NCI-H1694 treated with DMSO at 0.1 percent for 48 hours (cell line): ENCODE results near the gene PKIG.

Experiments used
- DNase-seq: peaks from one replicate; lab custom pipeline; 2025; lab: John Stamatoyannopoulos, UW

The PKIG gene

GRCh38 chr20:44619294-44619693 lies 36.9 kb downstream of the PKIG start:
- no peak for DNase-seq

GRCh38 chr20:44620030-44620429 lies 37.7 kb downstream of the PKIG start:
- no peak for DNase-seq

GRCh38 chr20:44621325-44621724 lies 38.9 kb downstream of the PKIG start:
- DNase-seq: no peak

GRCh38 chr20:44621939-44622338 lies 39.6 kb downstream of the PKIG start:
- no peak for DNase-seq

- no peak for DNase-seq
Measured at GRCh38 chr20:44622501-44623270, 40.3 kb downstream of the PKIG start.

GRCh38 chr20:44624152-44624551 lies 41.8 kb downstream of the PKIG start:
- DNase-seq: no peak

GRCh38 chr20:44624743-44625271 lies 42.4 kb downstream of the PKIG start:
- no peak for DNase-seq

GRCh38 chr20:44625361-44625760 lies 43.0 kb downstream of the PKIG start:
- DNase-seq: no peak

GRCh38 chr20:44626278-44626677 lies 43.9 kb downstream of the PKIG start:
- DNase-seq: no peak

- DNase-seq: no peak
Measured at GRCh38 chr20:44627364-44628010, 45.1 kb downstream of the PKIG start.

- no peak for DNase-seq
Measured at GRCh38 chr20:44629017-44629385, 46.6 kb downstream of the PKIG start.

GRCh38 chr20:44629542-44629941 lies 47.2 kb downstream of the PKIG start:
- DNase-seq: no peak

GRCh38 chr20:44630297-44630696 lies 47.9 kb downstream of the PKIG start:
- no peak for DNase-seq

GRCh38 chr20:44632103-44632752 lies 49.8 kb downstream of the PKIG start:
- DNase-seq: no peak

- no peak for DNase-seq
Measured at GRCh38 chr20:44633187-44633810, 50.9 kb downstream of the PKIG start.

- DNase-seq: no peak
Measured at GRCh38 chr20:44633872-44634600, 51.7 kb downstream of the PKIG start.

- no peak for DNase-seq
Measured at GRCh38 chr20:44635877-44636276, 53.5 kb downstream of the PKIG start.

- no peak for DNase-seq
Measured at GRCh38 chr20:44637042-44637441, 54.7 kb downstream of the PKIG start.

GRCh38 chr20:44637522-44638372 lies 55.4 kb downstream of the PKIG start:
- no peak for DNase-seq

GRCh38 chr20:44640522-44640921 lies 58.1 kb downstream of the PKIG start:
- no peak for DNase-seq

GRCh38 chr20:44641325-44641724 lies 58.9 kb downstream of the PKIG start:
- DNase-seq: no peak
